Endothelial cell of umbilical vein (primary cell): ENCODE results near the gene FAM149B1. TPM values are rescaled to one million over a fixed set of nuclear protein-coding genes. Genes with fewer than 3 reads are reported as not detected.

Source experiments
- BruUV-seq: library from RNA; stranded (reverse); fragments of 400-500 nt; replicated peaks from 2 replicates; lab custom pipeline; 2021; lab: Mats Ljungman, UMichigan
- CTCF ChIA-PET: fragments of 300-600, 350-600 bp; sonication (Branson Sonifier 250); formaldehyde crosslinking; loops from one replicate; lab custom pipeline; 2021; ENCODE audit warnings: antibody characterized with exemption, inconsistent platforms; lab: Charles Lee
- POLR2A ChIA-PET: fragments of 300-600, 350-600 bp; sonication (Branson Sonifier 250); formaldehyde crosslinking; loops from one replicate; lab custom pipeline; 2021; ENCODE audit warnings: antibody characterized with exemption, inconsistent platforms; lab: Charles Lee
- DNase-seq: peaks from one replicate; pipeline ENCODE4 v3.0.0-alpha.2; 2011; ENCODE audit warnings: low read depth, low spot score
- FAIRE-seq: peaks from 2 replicates; lab custom pipeline; 2011; peaks lifted over from hg19 to GRCh38; lab: Jason Lieb, UNC
- H2AFZ ChIP-seq: 2 replicates; pipeline ENCODE4 v1.6.0; 2012; ENCODE audit warnings: low read depth, low read length, control low read depth, inconsistent platforms
- H3K27ac ChIP-seq: 2 replicates; pipeline ENCODE4 v1.5.1; 2011; ENCODE audit warnings: low read depth, mild to moderate bottlenecking, control low read depth, low read length, moderate library complexity; ENCODE audit not compliant: insufficient read depth
- H3K27me3 ChIP-seq, 2 experiments: 2 replicates each; pipeline versions ENCODE4 v1.6.0 to v1.6.1; 2011; ENCODE audit warnings: low read length in 2 of 2, mixed read lengths in 1 of 2; ENCODE audit not compliant: control insufficient read depth in 2 of 2, insufficient read depth in 2 of 2
- H3K36me3 ChIP-seq, 2 experiments: 2 replicates in 1 of 2; 3 replicates in 1 of 2; pipeline ENCODE4 v1.5.1; 2011; ENCODE audit warnings: low read length in 2 of 2, mild to moderate bottlenecking in 1 of 2, moderate library complexity in 1 of 2; ENCODE audit not compliant: control insufficient read depth in 2 of 2, insufficient read depth in 2 of 2; ENCODE audit errors: extremely low read depth in 1 of 2
- H3K4me1 ChIP-seq: 3 replicates; pipeline ENCODE4 v1.5.1; 2011; ENCODE audit warnings: mild to moderate bottlenecking, low read length; ENCODE audit not compliant: control insufficient read depth, insufficient read depth; ENCODE audit errors: extremely low read depth
- H3K4me2 ChIP-seq: 2 replicates; pipeline ENCODE4 v1.6.1; 2011; ENCODE audit warnings: low read length, control low read depth, mixed read lengths; ENCODE audit not compliant: insufficient read depth
- H3K4me3 ChIP-seq, 3 experiments: fragments of 200-600 bp in 1 of 3; sonication (generic), shearing (Covaris generic) in 1 of 3; replicated peaks in 1 of 3; 2 replicates each; pipeline ENCODE4 v1.5.1; 2011 to 2016; ENCODE audit warnings: control low read depth in 3 of 3, low read length in 3 of 3, mild to moderate bottlenecking in 2 of 3, inconsistent platforms in 1 of 3, low read depth in 1 of 3, moderate library complexity in 1 of 3; ENCODE audit not compliant: insufficient read depth in 1 of 3
- H3K79me2 ChIP-seq: 2 replicates; pipeline ENCODE4 v1.6.0; 2012; ENCODE audit warnings: low read length, inconsistent platforms; ENCODE audit not compliant: control insufficient read depth, insufficient read depth
- H3K9ac ChIP-seq: replicated peaks from 2 replicates; pipeline ENCODE3; 2011; ENCODE audit warnings: low read length, control low read depth; ENCODE audit not compliant: insufficient read depth; ENCODE audit errors: extremely low read depth
- H3K9me1 ChIP-seq: replicated peaks from 3 replicates; pipeline ENCODE4 v1.6.0; 2011; ENCODE audit warnings: mild to moderate bottlenecking, low read length; ENCODE audit not compliant: control insufficient read depth, insufficient read depth; ENCODE audit errors: extremely low read depth
- H3K9me3 ChIP-seq: replicated peaks from 2 replicates; pipeline ENCODE4 v1.5.1; 2012; ENCODE audit warnings: low read length, inconsistent platforms; ENCODE audit not compliant: control insufficient read depth, insufficient read depth
- H4K20me1 ChIP-seq: replicated peaks from 2 replicates; pipeline ENCODE3; 2011; ENCODE audit warnings: mild to moderate bottlenecking, low read length; ENCODE audit not compliant: control insufficient read depth, insufficient read depth; ENCODE audit errors: extremely low read depth
- EZH2 ChIP-seq: IDR thresholded peaks from 2 replicates; pipeline ENCODE4 v1.6.1; 2012; ENCODE audit warnings: borderline replicate concordance, low read depth, mild to moderate bottlenecking, moderate library complexity, low read length, inconsistent platforms; ENCODE audit not compliant: severe bottlenecking
- FOS ChIP-seq: IDR thresholded peaks from 2 replicates; pipeline ENCODE4 v1.6.1; 2011; ENCODE audit warnings: mild to moderate bottlenecking, low read length, moderate library complexity, borderline replicate concordance; ENCODE audit not compliant: insufficient read depth
- GATA2 ChIP-seq: IDR thresholded peaks from 2 replicates; pipeline ENCODE4 v1.7.0; 2011; ENCODE audit warnings: low read depth, mild to moderate bottlenecking, moderate library complexity, mixed read lengths, low read length; ENCODE audit not compliant: insufficient read length, insufficient read depth
- JUN ChIP-seq: IDR thresholded peaks from 2 replicates; pipeline ENCODE4 v1.6.1; 2011; ENCODE audit warnings: borderline replicate concordance, low read depth; ENCODE audit not compliant: insufficient read length, insufficient read depth
- MYC ChIP-seq: IDR thresholded peaks from one replicate; pipeline ENCODE4 v1.6.1; 2011; ENCODE audit warnings: mild to moderate bottlenecking, low read depth, low read length
- POLR2A ChIP-seq: IDR thresholded peaks from 2 replicates; pipeline ENCODE4 v1.6.1; 2012; ENCODE audit warnings: low read depth, mild to moderate bottlenecking, control low read depth, low read length
- POLR2AphosphoS5 ChIP-seq: IDR thresholded peaks from 2 replicates; pipeline ENCODE4 v1.6.1; 2012; ENCODE audit warnings: low read depth, mild to moderate bottlenecking, control low read depth, low read length, moderate library complexity; ENCODE audit not compliant: insufficient read depth
- dilution Hi-C: fragments of 300-500 bp; cut with MboI; formaldehyde crosslinking; loops from one replicate; pipeline ENCODE4 v1.15.0; 2019; ENCODE audit warnings: low sequenced_read_pairs; ENCODE audit not compliant: extremely low pct_ligation_motif_present
- intact Hi-C: fragments of 100-400 bp; cut with micrococcal nuclease; formaldehyde crosslinking; loops from one replicate; pipeline ENCODE4 v1.10.0; 2022
- polyA plus RNA-seq, 4 experiments: library from polyadenylated mRNA; depleted of rRNA in 3 of 4; stranded (reverse) in 3 of 4; unstranded in 1 of 4; fragments of >200 nt; gene quantifications; 2 replicates each; pipeline versions ENCODE4 v1.2.1 to v1.2.3, GENCODE V29; 2011 to 2012; ENCODE audit warnings: missing spikeins in 1 of 4
- total RNA-seq: library from RNA; stranded (reverse); gene quantifications from 2 replicates; pipeline ENCODE4 v1.2.3, GENCODE V29; 2021
- TF ChIP-seq, protein P1 (sequence below), 2 donors: IDR thresholded peaks; 1 replicate in 1 of 2; 2 replicates in 1 of 2; pipeline ENCODE4 v1.5.1; 2011; ENCODE audit warnings: low read length in 2 of 2, mild to moderate bottlenecking in 2 of 2, moderate library complexity in 2 of 2, control low read depth in 1 of 2, inconsistent platforms in 1 of 2, low read depth in 1 of 2; ENCODE audit not compliant: insufficient read depth in 1 of 2; ENCODE audit errors: extremely low read depth in 1 of 2
- TF ChIP-seq, protein P2 (sequence below): IDR thresholded peaks from 2 replicates; pipeline ENCODE4 v1.6.1; 2011; ENCODE audit not compliant: insufficient read depth, insufficient read length

Gene FAM149B1
- total and polyA plus RNA-seq, 2 donors (not counting 3 experiments of a cell fraction or from before 2014, with no cell fraction given) = 19.5 to 26.7 TPM

DNA sequence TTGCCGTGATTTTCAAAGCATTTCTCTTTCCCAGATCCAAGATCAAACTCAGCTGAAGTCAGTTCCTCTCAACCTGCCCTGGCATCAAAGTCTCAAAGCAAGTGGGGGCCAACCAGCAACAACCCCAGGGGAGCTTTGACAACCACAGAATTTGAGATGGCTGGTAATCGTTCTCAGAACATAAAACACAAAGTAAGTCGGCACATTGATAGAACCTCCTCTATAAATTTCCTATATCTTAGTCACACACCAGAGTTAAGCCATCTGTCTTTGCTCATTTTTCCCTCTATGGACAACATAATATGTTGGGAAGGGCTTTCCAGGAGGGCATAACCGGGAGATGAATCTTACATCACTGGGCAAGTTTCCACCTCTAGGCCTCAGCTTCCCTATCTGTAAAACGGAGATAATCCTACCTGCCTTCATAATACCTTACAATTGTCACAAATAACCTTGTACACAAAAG lies 80.4 kb downstream of the FAM149B1 start:
- H3K9me1 ChIP-seq = no peaks in the 10 kb centered on the region
- peaks cover 59% of the 10 kb centered on the region for H3K79me2 ChIP-seq
- H3K4me1 ChIP-seq = peaks cover 39% of the 10 kb centered on the region
- H3K27me3 ChIP-seq = no peaks in the 10 kb centered on the region
- FAIRE-seq = no peak
- TF ChIP-seq POLR2AphosphoS5 (no peak), POLR2A (no peak), GATA2 (no peak), FOS (no peak), JUN (no peak), EZH2 (no peak), MYC (no peak)
- TF ChIP-seq, protein P1, sequence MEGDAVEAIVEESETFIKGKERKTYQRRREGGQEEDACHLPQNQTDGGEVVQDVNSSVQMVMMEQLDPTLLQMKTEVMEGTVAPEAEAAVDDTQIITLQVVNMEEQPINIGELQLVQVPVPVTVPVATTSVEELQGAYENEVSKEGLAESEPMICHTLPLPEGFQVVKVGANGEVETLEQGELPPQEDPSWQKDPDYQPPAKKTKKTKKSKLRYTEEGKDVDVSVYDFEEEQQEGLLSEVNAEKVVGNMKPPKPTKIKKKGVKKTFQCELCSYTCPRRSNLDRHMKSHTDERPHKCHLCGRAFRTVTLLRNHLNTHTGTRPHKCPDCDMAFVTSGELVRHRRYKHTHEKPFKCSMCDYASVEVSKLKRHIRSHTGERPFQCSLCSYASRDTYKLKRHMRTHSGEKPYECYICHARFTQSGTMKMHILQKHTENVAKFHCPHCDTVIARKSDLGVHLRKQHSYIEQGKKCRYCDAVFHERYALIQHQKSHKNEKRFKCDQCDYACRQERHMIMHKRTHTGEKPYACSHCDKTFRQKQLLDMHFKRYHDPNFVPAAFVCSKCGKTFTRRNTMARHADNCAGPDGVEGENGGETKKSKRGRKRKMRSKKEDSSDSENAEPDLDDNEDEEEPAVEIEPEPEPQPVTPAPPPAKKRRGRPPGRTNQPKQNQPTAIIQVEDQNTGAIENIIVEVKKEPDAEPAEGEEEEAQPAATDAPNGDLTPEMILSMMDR (IDR thresholded peaks at IDR 0.05; ENCODE audit: extremely low read depth in 1 of 2, insufficient read depth in 1 of 2, low read depth in 1 of 2, low read length in 2 of 2) = no peak
- TF ChIP-seq, protein P2, sequence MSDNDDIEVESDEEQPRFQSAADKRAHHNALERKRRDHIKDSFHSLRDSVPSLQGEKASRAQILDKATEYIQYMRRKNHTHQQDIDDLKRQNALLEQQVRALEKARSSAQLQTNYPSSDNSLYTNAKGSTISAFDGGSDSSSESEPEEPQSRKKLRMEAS = no peak
- no peak overlapping the region for H3K9ac ChIP-seq
- H3K27ac ChIP-seq = no peak overlapping the region
- no peak overlapping the region for H3K4me2 ChIP-seq
- H3K36me3 ChIP-seq = peaks cover 6 to 7% of the 10 kb centered on the region in 2 experiments
- H3K4me3 ChIP-seq = no peak overlapping the region
- ChIA-PET POLR2A (no interaction called here), CTCF (interaction anchor here (2.4 kb wide), 1 partner anchor 15 kb away, joined by 16 read pairs; no protein-coding TSS in a partner anchor)
- intact Hi-C loops (no loop called here), dilution Hi-C loops (no loop called here)
- no peaks in the 10 kb centered on the region for H3K9me3 ChIP-seq
- no peak overlapping the region for H2AFZ ChIP-seq
- no peak for DNase-seq
- no TSS peak for BruUV-seq
- H4K20me1 ChIP-seq = no peaks in the 10 kb centered on the region
